GM21528 (cell line): ENCODE measurements around the gene AGTRAP.

Source experiments
- ATAC-seq: cut with Tn5 transposase; IDR thresholded peaks from one replicate; pipeline ENCODE4 v1.9.1; 2021; ENCODE audit warnings: mild to moderate bottlenecking, moderate library complexity; ENCODE audit not compliant: unreplicated experiment, low FRiP score

Gene AGTRAP

DNA sequence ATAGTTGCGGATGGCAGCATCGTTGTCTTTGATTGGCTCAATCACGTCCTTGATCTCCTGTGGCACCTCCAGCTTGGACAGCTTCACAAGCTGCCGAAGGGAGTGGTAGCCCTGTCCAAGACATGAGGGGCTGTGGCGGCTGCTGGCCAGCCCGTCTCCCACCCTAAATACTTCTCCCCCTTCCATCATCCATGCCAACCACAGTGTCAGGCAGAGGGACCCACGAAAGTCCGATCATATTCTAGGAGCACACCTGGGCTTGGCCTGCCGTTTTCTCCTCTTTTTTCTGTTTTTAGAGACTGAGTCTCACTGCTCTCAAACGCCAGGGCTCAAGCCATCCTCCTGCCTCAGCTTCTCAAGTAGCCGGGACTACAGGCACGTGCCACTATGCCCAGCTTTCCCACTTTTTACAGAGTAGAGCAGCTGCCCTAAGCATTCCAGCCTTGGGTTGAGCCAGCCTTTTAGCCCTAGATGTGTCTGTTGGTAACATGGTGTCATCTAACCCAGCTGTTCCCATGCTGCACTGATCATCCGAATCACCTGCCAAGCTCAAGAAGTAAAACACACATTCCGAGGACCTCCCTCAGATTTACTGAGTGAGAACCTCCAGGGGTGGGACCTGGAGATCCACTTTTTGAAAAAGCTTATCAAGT, 59.4 kb downstream of the AGTRAP start:
- ATAC-seq, result no peak

DNA sequence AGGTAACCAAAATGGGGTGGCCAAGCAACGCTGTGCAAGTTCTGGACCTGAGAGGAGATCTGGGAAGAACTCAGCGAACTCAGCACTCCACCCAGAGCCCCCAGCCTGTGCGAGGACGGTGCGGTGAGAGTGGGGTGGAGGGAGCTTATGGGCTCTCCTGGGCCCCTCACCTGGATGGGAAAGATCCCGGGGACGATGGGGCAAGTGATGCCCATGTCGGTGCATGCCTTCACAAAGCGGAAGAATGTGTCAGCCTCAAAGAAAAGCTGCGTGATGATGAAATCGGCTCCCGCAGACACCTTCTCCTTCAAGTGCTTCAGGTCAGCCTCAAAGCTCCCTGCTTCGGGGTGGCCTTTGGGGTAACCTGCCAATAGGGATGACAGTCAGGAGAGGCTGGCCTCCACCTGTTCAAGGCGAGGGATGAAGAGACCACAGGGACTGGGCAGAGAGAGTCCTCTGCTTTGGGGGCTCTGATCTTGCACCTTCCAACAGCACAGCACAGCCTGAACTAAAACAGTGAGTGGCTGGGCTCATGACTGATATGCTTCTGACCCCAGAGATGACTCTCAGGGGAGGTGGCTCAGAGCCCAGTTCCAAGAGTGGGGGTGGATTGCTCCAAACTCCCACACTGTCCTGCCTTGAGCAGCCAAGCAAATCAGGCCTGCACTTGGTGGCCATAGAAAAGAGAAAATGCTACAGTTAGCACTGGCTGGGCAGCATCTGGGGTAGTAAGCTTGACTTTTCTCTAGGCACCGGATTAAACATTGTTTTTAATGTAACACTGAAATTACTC, 60.3 kb downstream of the AGTRAP start:
- no peak for ATAC-seq

DNA sequence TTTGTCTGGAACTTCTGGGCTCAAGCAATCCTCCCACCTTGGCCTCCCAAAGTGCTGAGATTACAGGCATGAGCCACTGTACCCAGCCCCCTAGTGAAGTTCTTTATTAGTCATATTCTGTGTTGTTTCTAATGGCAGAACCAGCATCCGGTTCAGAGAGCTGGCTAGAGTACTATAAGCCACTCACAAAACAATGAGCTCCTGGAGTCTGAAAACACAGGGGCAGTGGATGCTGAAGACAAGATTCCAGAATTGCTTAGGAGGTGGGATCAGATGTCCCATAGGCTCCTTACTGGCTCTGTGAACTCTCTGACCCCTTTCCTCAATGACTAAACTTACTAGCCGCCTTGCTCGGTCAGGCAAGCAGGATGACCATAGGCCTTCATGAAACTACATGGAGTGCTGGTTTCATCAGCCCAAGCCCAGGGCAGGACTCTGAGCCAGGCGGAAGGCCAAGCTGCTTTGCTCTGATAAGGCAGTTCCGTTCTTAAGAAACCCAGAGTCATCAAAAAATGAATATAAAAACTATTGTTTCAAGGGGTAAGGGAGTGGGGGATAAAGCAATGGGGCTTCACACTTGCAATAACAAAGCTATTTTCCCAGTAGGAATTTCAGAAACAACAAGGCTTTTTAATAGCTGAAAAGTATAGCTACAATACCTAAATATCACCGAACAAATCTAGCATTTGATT, 61.7 kb downstream of the AGTRAP start:
- ATAC-seq, result no peak

- ATAC-seq, result no peak
Measured at GRCh38 chr1:11799099-11799498, 63.2 kb downstream of the AGTRAP start.

GRCh38 chr1:11799896-11800295, 64.0 kb downstream of the AGTRAP start:
- no peak for ATAC-seq

- no peak for ATAC-seq
Measured at GRCh38 chr1:11800391-11800755, 64.4 kb downstream of the AGTRAP start.
